ENCODE results near the gene UPK1A. TPM values are rescaled to one million over a fixed set of nuclear protein-coding genes. Genes with fewer than 3 reads are reported as not detected.

Gene UPK1A
- total and polyA plus RNA-seq, 10 of the 15 experiments (the other 5 are each of a cell fraction or from before 2014, with no cell fraction given), result 0.15 to 1.9 (median 0.26) TPM; not detected in 7

DNA sequence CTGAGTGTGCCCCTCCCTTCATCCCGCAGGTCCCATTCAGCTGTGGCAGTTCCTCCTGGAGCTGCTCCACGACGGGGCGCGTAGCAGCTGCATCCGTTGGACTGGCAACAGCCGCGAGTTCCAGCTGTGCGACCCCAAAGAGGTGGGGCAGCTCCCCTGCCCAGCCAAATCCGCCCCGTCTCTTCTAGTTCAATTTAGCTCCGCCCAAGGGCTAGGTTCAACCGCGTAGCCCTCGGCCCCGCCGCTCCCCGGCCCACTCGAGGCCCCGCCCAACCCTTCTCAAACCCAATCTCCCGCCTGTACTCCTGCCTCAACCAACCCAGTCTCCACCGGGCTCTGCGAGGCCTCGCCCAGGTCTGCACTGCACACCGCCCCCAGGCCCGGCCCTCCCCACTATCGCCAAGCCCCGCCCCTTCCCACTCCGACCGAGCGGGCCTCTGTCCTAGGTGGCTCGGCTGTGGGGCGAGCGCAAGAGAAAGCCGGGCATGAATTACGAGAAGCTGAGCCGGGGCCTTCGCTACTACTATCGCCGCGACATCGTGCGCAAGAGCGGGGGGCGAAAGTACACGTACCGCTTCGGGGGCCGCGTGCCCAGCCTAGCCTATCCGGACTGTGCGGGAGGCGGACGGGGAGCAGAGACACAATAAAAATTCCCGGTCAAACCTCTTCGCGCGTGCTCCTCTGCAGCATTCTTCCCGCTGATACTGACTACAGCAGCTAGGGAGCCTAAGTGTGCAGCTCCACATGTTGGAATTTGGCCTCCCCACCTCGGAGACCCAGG, 21.9 kb upstream of the UPK1A start (continued):
- TF ChIP-seq GATAD2B (conservative IDR thresholded peaks at IDR 0.05; ENCODE audit: low read depth), result peak; percentile 17; the same call in 1 of the 2 replicates
- TF ChIP-seq PBX3 (IDR thresholded peaks at IDR 0.05; ENCODE audit: insufficient replicate concordance, low read depth, low read length), result no peak
- no peak for TF ChIP-seq SRF (IDR thresholded peaks at IDR 0.05; ENCODE audit: low read depth in 2 of 2, low read length in 2 of 2)
- peak; percentile 62; the same call in 1 of the 2 replicates for TF ChIP-seq REST (IDR thresholded peaks at IDR 0.05; ENCODE audit: low read depth, low read length)
